AG09309 (cell line): ENCODE results near the gene SLC4A1.

Source experiments
- DNase-seq: peaks from one replicate; pipeline ENCODE4 v3.0.0-alpha.2; 2010; ENCODE audit warnings: low read depth
- H3K4me3 ChIP-seq: 2 replicates; pipeline ENCODE4 v1.5.1; 2011; ENCODE audit warnings: mild to moderate bottlenecking, low read depth, low read length, moderate library complexity; ENCODE audit not compliant: control insufficient read depth
- CTCF ChIP-seq: IDR thresholded peaks from 2 replicates; pipeline ENCODE4 v1.5.1; 2011; ENCODE audit warnings: mild to moderate bottlenecking, low read depth, low read length, inconsistent platforms; ENCODE audit not compliant: insufficient read depth, control insufficient read depth; ENCODE audit errors: missing control alignments

SLC4A1 gene

GRCh38 chr17:44213403-44214229 is 54.3 kb downstream of the SLC4A1 start:
- no peak overlapping the region for H3K4me3 ChIP-seq
- no peak for DNase-seq
- TF ChIP-seq CTCF = no peak

- no peak for TF ChIP-seq CTCF
- DNase-seq = no peak
- no peak overlapping the region for H3K4me3 ChIP-seq
Observed at GRCh38 chr17:44212507-44213402, 55.2 kb downstream of the SLC4A1 start.

GRCh38 chr17:44211281-44212265 is 56.4 kb downstream of the SLC4A1 start:
- TF ChIP-seq CTCF = no peak
- H3K4me3 ChIP-seq = no peak overlapping the region
- DNase-seq = no peak

- DNase-seq = no peak
- no peak overlapping the region for H3K4me3 ChIP-seq
- peak; percentile 79 for TF ChIP-seq CTCF
Observed at GRCh38 chr17:44210342-44211192, 57.4 kb downstream of the SLC4A1 start.

GRCh38 chr17:44209786-44210341 is 58.1 kb downstream of the SLC4A1 start:
- TF ChIP-seq CTCF = no peak
- no peak overlapping the region for H3K4me3 ChIP-seq
- no peak for DNase-seq
